Activated naive CD4-positive, alpha-beta T cell (primary cell): ENCODE results near the gene COL24A1.
"Not testable (repeated sequence)": the region's sequence is repeated elsewhere in the genome, so short reads cannot be mapped to it uniquely, and the experiment has no call there.

ENCODE experiments used
- DNase-seq, 4 experiments: peaks; one replicate each; lab custom pipeline; 2025; lab: John Stamatoyannopoulos, UW

The COL24A1 gene

DNA sequence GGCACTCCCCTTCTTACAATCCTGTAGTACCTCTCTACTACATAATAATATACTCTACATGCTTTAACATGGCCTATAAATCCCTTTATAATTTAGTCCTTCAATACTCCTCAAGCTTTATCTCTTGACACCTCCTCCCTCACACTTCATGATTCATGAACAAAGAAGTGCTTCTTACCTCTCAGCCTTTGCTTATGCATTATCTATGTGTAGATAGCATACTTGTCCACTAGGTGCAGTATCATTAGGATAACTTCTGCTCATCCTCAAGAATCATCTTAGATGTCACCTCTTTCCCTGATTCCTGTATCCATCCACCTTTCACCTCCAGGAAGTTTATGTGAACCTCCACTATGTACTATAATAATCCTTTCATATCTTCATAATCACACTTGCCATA, 74.4 kb downstream of the COL24A1 start:
- DNase-seq = no peak

DNA sequence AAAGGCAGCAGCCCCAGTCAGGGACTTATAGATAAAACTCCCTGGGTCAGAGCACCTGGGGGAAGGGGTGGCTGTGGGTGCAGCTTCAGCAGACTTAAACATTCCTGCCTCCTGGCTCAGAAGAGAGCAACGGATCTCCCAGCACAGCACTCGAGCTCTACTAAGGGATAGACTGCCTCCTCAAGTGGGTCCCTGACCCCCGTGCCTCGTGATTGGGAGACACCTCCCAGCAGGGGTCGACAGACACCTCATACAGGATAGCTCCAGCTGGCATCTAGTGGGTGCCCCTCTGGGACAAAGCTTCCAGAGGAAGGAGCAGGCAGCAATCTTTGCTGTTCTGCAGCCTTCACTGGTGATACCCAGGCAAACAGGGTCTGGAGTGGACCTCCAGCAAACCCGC, 84.1 kb downstream of the COL24A1 start:
- DNase-seq = not testable (repeated sequence)

DNA sequence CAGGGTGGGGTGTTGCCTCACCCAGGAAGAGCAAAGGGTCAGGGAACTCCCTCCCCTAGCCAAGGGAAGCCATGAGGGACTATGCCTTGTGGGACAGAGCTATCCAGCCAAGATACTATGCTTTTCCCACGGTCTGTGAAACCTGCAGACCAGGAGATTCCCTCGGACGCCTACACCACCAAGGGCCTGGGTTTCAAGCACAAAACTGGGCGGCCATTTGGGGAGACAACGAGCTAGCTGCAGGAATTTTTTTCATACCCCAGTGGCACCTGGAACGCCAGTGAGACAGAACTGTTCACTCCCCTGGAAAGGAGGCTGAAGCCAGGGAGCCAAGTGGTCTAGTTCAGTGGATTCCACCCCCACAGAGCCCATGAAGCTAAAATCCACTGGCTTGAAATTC, 84.7 kb downstream of the COL24A1 start:
- DNase-seq = not testable (repeated sequence)

DNA sequence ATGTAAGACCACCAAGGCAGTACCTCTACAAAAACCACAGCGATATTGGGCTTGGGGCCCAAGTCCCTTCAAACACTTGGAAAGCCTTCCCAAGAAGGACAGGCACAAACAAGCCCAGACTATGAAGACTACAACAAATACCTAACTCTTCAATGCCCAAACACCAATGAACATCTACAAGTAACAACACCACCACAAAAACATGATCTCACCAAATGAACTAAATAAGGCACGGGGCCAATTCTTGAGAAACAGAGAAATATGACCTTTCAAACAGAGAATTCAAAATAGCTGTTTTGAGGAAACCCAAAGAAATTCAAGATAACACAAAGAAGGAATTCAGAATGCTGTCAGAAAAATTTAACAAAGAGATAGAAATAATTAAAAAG, 86.8 kb downstream of the COL24A1 start:
- no peak for DNase-seq

DNA sequence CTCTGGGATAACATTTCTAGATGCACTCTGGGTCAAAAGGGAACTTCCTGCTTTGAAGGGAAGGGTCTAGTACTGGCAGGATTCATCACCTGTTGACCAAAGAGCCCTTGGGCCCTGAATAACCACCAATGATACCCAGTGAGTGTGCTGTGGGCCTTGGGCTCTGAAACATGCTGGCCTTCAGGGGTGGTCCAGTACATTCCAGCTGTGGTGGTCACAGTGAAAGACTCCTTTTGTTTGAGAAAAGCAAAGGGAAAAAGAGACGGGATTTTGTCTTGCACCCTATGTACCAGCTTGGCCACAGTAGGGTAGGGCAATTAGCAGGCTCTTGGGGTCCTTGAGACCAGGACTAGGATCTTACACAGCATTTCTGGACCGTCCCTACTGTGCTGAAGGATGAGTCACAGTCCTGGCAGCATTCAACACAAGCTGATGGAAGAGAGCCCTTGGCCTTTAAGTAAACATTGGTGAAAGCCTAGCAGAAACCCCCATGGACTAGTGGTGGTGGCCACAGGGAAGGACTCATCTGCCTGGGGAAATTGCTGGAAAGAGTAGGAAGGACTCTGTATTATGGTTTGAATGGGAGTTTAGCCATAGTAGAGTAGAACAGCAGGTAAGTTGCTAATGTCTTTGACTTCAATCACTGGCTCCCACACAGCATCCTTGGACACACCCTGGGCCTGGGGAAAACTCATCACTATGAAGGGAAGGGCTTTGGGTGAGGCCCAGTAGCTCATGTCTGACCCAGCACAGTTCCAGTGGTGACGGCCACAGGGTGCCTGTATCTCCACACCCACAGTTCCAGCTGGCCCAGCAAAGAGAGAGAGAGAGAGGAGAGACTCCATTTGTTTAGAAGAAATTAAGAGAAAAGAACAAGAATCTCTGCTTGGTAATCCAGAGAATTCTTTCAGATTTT, 87.5 kb downstream of the COL24A1 start:
- no peak for DNase-seq

DNA sequence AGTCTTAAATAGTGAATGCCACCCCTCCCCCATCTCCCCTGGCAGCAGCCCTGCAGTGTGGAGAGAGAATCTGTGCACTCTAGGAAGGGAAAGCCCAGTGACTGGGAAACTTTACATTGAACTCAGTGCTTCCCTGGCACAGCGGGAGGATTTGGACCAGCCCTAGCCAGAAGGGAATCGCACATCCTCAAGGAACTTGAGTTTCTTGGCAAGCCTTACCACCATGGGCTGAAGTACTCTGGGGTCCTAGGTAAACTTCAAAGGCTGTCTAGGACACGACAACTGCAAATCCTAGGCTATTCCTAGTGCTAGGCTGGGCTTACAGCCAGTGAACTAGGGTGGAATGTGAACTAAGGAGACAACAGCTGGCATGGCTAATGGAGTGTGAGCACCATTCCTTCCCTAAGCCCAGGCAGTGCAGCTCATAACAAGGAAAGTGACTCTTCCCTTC, 88.3 kb downstream of the COL24A1 start:
- DNase-seq = no peak

DNA sequence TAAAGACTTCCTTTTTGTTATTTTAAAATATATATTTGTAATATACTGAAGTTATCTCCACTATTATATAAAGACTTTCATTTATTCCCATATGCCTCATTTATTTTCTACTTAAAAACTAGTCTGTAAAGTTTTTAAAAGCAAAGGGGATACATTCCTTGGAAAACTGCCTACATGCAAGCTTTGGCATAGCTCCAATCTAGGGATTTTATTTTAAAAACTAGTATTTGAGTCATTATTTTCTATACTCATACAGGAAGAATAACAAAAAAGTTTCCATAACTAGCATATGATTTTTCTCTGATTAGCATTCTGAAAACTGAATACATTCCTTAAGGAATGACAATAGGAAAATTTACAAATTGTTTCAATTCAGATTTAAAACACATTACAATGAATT, 88.9 kb downstream of the COL24A1 start:
- DNase-seq = no peak

DNA sequence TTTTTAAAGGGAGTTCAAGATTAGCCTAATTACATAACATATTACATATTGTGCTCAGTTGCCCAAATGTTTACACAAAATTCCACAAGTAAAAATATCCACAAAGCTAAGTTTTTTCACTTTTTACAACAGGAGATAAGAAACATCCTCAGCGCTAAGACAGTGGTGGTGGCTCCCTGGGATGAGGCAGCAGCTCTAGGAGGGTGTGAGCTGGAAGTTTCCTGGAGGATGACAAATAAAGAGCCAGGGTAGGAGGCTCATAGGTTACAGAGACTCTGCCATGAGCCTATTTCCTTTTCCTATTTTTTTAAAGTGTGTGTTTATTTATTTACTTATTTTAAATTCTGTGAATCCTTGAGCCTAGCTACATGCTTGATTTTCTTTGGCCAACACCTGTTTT, 91.7 kb downstream of the COL24A1 start:
- no peak for DNase-seq

DNA sequence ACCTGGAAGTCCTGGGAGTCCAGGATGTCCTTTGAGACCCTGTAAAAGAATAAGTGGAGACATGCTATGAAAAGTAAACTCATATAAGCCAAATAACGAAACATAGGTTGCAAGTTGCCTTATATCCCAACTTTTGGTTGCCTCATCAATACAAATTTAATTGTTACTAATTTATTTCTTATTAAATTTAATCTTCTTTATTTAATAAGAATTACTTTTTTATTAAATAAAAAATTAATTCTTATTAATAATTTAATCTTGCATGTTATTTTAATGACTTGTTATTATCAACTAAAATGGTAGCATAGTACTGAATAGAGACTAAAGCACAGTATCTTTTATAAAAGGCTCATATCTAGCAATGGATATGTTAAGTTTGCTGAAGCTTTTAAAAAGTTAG, 92.9 kb downstream of the COL24A1 start:
- DNase-seq = no peak

DNA sequence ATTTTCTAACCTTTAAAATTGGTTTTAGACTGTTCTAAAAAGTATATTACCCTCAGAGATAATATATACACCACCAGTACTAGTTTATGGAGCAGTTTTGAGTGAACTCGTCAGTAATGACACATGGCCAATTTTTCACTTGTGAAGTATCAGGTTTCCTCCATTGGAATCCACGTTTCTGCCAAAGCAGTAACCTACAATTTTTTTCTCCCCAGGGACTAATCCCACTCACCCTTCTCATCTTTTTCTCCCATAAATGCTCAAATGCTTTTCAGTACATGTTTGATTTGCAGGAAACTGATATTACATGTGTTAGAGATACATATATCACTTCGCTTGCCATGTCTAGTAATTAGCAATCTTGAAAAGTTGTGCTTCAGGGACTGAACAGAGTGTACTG, 94.1 kb downstream of the COL24A1 start:
- no peak for DNase-seq

DNA sequence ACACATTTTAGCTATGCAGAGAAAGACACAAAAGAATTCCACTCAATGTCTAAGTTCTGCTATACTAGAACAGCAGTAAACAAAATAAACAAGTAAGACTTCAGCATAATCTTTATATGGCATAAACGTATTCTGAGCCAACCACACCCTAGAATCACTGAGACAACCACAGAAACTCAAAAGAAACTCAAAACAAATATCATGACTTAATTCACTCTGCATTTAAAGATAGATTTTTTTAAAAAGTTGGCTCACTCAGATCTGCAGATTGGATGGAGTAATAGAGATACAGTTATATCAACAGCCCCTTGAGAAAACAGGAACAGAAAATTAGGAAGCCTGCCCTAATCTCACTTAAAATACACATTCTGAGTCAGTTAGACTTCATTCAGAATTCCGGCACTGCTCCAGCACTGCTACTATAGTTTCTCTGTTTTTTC, 95.0 kb downstream of the COL24A1 start:
- DNase-seq = no peak

DNA sequence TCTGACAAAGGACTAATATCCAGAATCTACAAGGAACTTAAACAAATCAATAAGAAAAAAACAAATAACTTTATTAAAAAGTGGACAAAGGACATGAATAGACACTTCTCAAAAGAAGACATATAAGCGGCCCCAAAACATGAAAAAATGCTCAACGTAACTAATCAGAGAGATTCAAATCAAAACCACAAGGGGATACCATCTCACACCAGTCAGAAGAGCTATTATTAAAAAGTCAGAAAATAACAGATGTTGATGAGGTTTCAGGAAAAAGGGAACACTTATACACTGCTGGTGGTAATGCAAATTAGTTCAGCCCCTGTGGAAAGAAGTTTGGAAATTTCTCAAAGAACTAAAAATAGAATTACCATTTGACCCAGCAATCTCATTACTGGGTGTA, 102.2 kb downstream of the COL24A1 start:
- no peak for DNase-seq

DNA sequence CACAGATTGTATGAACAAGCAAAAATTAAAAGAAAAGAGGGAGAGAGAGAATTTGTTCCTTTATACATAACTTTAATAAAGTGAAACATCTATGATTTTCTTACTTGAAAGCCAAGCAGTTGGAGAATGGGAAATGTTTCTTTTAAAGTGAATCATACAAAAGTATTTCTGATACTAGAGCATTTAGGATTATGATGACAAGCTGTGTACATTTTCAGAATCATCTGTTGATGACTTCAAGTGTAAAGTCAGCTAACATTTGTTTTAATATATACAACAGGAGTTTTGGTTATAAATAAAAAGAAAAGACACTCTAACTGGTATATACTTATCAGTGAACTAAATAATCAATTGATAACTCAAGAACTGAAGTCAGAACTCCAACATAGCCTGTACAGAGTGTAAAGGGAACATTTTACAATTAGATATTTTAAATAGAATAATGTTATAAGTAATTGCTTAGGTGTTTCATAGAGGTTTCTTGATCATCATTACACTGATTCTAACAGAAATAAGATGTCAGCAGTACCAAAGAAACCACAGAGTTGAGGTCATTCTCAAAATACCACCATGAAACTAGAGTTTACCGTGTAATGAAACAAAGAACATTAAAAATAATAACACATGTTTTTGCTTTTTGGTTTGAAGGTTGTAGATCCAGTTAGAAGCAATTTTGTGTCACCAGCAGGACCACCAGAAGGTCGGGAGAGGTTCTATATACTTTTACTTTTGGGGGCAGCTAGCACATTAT, 103.4 kb downstream of the COL24A1 start:
- no peak for DNase-seq

DNA sequence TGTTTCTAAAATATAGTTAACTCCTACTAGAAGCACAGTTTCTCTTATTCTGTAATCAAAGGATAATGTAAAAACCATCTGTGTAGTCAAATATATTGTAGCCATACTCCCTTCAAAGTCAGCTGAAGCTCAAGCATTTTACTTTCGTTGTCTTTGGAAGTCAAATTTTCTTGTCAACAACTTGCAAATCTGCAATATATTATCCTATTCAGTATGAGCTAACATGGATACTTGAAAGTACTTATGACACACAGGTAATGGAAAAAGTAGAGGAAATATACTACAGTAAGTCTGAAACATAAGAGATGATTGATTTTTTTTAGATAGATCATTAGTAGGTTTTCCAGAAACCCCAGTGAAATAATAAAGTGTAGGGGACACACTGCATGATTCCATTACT, 121.5 kb downstream of the COL24A1 start:
- DNase-seq = no peak

DNA sequence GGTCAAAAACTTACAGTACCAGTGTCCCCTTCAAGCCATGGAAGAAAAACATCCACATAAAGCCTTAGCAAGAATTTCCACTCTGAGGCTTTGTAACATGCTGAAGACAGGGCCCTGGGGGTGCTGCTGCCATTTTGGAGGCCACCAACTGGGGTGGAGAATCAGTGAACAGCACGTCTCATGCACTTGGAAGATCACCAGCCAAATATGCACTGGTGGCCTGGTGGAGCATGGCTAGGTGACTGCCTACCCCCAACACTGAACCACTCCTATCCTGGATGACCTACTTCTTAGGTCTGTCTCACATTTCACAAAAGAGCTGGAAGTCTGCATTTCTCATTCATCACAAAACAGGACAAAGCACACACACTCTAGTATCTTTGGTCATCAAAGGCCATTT, 126.4 kb downstream of the COL24A1 start:
- DNase-seq = no peak

DNA sequence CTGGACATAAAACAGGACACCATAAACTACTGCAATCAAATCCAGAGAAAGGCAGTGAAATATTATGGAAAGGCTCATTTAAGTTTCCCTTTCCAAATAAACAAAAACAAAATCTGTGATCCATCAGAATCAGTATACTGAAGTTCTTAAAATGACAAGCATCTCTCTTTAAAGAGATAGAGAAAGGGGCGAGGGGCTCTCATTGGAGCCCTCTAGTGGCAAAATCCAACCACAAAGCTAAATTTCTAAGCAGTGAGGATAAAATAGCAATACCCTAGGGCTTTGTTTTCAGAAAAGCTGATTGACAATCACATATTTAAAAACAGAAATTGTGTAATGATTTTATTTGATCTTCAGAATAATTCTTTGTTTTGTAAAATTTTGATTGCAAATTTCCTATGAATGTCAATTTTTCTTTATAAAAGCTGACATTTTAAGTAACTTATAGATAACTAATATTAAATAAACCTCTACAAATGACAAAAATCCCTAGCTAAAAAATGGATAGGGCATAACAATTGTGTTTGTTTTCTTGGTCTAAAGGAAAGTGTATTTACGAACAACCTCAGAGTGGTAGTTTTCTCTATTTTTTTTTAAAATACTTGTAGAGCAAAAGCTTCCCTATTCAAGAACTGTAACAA, 138.2 kb downstream of the COL24A1 start:
- DNase-seq = no peak

DNA sequence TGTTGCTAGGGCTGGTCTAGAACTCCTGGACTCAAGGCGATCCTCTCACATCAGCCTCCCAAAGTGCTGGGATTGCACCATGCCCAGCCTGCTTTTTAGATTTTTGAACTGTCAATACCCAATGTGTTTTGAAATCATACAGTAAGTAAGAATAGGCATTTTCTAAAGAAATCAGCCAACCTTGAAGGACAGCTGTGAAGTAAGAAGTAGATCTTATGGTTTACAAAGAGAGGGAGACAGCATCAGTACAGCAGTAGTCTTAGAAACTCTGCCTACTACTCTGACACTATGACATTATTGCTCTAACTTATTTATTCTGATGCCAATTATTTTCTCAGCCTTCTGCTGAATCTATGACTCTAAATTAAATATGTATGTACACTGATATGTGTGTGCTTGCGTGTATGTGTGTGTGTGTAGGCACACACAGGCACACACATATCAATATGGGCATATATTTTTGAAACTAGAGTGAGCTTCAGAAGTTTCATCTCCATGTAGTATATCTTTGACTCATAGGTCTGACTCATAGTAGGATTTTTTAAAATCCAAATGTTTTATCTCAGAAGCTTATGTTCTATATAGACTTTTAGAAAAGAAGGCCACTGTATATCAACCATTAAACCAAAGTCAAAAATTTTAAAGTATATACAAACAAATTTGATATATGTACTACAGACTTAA, 140.4 kb downstream of the COL24A1 start:
- DNase-seq = no peak

DNA sequence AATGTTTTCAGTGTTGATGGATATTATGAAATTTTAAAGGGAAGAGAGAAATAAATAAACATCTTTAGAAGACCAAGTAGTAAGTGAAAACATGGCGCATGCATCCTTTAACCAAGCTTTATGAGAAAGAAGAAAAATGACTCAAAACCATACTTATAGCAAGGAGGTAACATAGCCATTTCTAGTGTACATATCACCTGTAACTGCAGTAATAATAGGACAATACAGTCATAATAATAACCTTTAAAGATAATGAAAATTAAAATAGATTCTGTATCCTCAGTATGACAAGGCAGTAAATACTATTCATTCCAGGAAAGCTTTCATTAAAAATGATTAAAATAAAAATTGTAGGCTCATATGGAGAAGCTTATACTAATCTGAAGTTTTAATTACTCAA, 141.2 kb downstream of the COL24A1 start:
- no peak for DNase-seq

DNA sequence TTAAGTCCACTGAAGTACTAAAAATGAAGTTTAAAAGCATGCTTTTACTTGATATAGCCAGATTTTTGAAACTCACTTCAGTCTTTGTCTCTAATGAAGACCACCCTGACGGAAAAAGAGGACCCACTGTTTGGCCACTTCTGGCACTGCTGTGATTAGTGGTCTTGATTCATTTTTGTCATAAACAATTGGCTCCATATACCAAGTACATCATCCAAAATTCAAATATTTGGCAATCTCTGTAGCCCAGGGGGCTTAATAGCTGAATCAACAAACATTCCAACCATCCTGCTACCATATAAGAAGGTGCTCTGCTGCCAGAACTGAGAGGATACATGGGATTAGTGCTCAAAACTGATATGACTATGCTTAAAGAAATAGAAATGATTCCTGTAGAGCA, 156.0 kb downstream of the COL24A1 start:
- no peak for DNase-seq

DNA sequence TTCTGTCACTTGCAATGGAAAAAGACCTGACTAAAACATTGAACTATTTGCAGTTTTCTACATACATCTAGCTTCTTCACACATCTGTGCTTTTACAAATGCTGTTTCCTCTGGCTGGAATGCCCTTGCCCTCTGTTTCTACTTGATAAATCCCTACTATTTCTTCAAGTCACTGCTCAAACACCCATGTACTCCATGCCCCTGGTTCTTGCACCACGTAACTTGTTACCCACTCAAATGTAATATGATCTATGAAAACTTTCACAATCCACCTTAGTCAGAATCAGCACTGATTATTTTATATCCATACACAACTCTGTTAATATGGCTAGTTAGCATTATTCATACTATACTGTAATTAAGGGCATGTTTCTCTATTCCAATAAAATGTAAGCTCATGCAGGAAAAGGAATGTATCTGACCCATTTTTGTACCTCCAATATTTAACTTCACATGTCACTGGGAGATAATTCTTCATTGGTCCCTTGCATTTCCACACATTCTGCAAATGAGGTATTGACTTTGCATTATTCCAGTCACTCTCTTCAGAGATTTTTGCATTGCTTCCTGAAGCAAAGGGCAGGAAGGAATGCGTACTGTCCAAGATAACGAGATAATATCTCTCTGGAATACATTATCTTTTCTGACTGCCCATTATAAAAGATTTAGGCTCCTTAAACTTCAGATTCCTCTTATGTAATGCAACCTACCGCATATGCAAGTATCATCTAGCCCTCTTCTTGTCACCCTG, 158.3 kb downstream of the COL24A1 start:
- DNase-seq = no peak

DNA sequence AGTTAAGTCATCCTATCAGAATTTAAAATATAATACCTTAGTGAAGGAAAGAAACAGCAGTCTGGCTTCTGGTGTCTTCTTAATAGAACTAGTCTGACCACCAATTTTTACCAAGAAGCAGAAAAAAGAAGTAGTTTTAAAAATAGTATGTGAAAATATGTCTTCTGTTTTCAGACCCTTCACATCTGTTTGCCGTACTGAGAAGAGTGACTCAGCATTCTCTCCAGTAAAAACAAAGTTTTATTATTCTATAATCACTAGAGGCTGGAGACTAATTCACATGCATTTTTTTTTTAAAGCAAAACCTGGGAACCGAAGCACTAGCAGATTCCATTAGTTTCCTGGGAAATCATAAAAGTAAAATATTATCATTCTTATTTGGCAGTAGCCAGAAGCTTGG, 163.8 kb downstream of the COL24A1 start:
- no peak for DNase-seq
